Mammary epithelial cell (primary cell): ENCODE data around the gene BOLA1.
"Not testable (repeated sequence)": the region's sequence is repeated elsewhere in the genome, so short reads cannot be mapped to it uniquely, and the experiment has no call there.

ENCODE experiments used
- CTCF ChIP-seq, 2 donors: IDR thresholded peaks in 1 of 2; conservative IDR thresholded peaks in 1 of 2; 2 replicates each; pipeline ENCODE4 v1.5.1; 2011 to 2012; ENCODE audit warnings: inconsistent platforms in 2 of 2, low read length in 2 of 2, mild to moderate bottlenecking in 2 of 2, control low read depth in 1 of 2, low read depth in 1 of 2; ENCODE audit not compliant: insufficient read depth in 1 of 2; ENCODE audit errors: extremely low read depth in 1 of 2
- EZH2 ChIP-seq: IDR thresholded peaks from 2 replicates; pipeline ENCODE4 v1.6.1; 2012; ENCODE audit warnings: low read length, inconsistent platforms, borderline replicate concordance

GRCh38 chr1:149873060-149873459 lies 26.3 kb upstream of the BOLA1 start:
- TF ChIP-seq CTCF (conservative IDR thresholded peaks at IDR 0.05 in 1 of 2, IDR thresholded peaks at IDR 0.05 in 1 of 2; ENCODE audit: extremely low read depth in 1 of 2, insufficient read depth in 1 of 2, low read depth in 1 of 2, low read length in 2 of 2); EZH2: not testable (repeated sequence)
